A549 (cell line): ENCODE results near the gene C1orf174.

Source experiments
- BHLHE40 ChIP-seq: IDR thresholded peaks from 2 replicates; pipeline ENCODE4 v1.6.1; 2012; ENCODE audit warnings: low read depth, low read length, inconsistent platforms
- CHD2 ChIP-seq: fragments of 150-350 bp; IDR thresholded peaks from 2 replicates; pipeline ENCODE4 v1.6.1; 2014; ENCODE audit warnings: low read length; ENCODE audit not compliant: partially characterized antibody
- E2F6 ChIP-seq: IDR thresholded peaks from 2 replicates; pipeline ENCODE4 v1.6.1; 2012; ENCODE audit warnings: low read depth, borderline replicate concordance
- ELK1 ChIP-seq: fragments of 150-350 bp; IDR thresholded peaks from 2 replicates; pipeline ENCODE4 v1.6.1; 2014; ENCODE audit warnings: low read depth, mild to moderate bottlenecking, low read length
- EP300 ChIP-seq, 2 experiments: fragments of >200 bp; sonication (Bioruptor Twin); formaldehyde crosslinking; IDR thresholded peaks; 2 replicates in 1 of 2; 3 replicates in 1 of 2; pipeline ENCODE4 v1.6.1; 2016 to 2017
- HMGXB4 ChIP-seq: fragments of 250-450 bp; sonication (Bioruptor Pico); IDR thresholded peaks from 2 replicates; pipeline ENCODE4 v1.5.0; 2021; ENCODE audit warnings: mild to moderate bottlenecking, moderate library complexity, borderline replicate concordance
- JUN ChIP-seq, 2 experiments: fragments of >200 bp; sonication (Bioruptor Twin); formaldehyde crosslinking; IDR thresholded peaks; 2 replicates in 1 of 2; 3 replicates in 1 of 2; pipeline ENCODE4 v1.6.1; 2016 to 2017
- MYC ChIP-seq: IDR thresholded peaks from 2 replicates; pipeline ENCODE4 v1.6.1; 2012; ENCODE audit warnings: mild to moderate bottlenecking, inconsistent platforms, low read length, improper control_type of control experiment, borderline replicate concordance
- NFE2L2 ChIP-seq: fragments of 150-350 bp; conservative IDR thresholded peaks from 2 replicates; pipeline ENCODE4 v1.6.1; 2014; ENCODE audit warnings: low read length
- POLR2A ChIP-seq: IDR thresholded peaks from 2 replicates; pipeline ENCODE4 v1.6.1; 2012; ENCODE audit warnings: mild to moderate bottlenecking, low read length
- TF ChIP-seq, protein P1 (sequence below): fragments of >200 bp; sonication (Bioruptor Twin); formaldehyde crosslinking; IDR thresholded peaks from 3 replicates; pipeline ENCODE4 v1.5.1; 2016
- TF ChIP-seq, protein P2 (sequence below): fragments of 450-650 bp; IDR thresholded peaks from 2 replicates; pipeline ENCODE4 v1.6.1; 2014; ENCODE audit warnings: antibody characterized with exemption

- TF ChIP-seq, protein P1, sequence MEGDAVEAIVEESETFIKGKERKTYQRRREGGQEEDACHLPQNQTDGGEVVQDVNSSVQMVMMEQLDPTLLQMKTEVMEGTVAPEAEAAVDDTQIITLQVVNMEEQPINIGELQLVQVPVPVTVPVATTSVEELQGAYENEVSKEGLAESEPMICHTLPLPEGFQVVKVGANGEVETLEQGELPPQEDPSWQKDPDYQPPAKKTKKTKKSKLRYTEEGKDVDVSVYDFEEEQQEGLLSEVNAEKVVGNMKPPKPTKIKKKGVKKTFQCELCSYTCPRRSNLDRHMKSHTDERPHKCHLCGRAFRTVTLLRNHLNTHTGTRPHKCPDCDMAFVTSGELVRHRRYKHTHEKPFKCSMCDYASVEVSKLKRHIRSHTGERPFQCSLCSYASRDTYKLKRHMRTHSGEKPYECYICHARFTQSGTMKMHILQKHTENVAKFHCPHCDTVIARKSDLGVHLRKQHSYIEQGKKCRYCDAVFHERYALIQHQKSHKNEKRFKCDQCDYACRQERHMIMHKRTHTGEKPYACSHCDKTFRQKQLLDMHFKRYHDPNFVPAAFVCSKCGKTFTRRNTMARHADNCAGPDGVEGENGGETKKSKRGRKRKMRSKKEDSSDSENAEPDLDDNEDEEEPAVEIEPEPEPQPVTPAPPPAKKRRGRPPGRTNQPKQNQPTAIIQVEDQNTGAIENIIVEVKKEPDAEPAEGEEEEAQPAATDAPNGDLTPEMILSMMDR: no peak
- no peak for TF ChIP-seq BHLHE40
- no peak for TF ChIP-seq E2F6
- no peak for TF ChIP-seq NFE2L2
- no peak for TF ChIP-seq POLR2A
- TF ChIP-seq MYC: no peak
- TF ChIP-seq JUN (IDR thresholded peaks at IDR 0.05): no peak
- no peak for TF ChIP-seq EP300 (IDR thresholded peaks at IDR 0.05)
- TF ChIP-seq, protein P2, sequence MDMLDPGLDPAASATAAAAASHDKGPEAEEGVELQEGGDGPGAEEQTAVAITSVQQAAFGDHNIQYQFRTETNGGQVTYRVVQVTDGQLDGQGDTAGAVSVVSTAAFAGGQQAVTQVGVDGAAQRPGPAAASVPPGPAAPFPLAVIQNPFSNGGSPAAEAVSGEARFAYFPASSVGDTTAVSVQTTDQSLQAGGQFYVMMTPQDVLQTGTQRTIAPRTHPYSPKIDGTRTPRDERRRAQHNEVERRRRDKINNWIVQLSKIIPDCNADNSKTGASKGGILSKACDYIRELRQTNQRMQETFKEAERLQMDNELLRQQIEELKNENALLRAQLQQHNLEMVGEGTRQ: no peak
- no peak for TF ChIP-seq HMGXB4 (CRISPR knock-in tag)
- no peak for TF ChIP-seq CHD2
- TF ChIP-seq ELK1: no peak
Measured at GRCh38 chr1:3926956-3927355, 26.9 kb upstream of the C1orf174 start.
